ENCODE measurements around the gene DOCK2. TPM values are rescaled to one million over a fixed set of nuclear protein-coding genes. Genes with fewer than 3 reads are reported as not detected.

Gene DOCK2
- total RNA-seq, 2 donors from 2014 or later = 32.1 to 40.3 TPM

- Histone ChIP-seq H3K27ac (no peak overlapping the region), H3K9me3 (no peaks in the 10 kb centered on the region), H3K36me3 (no peaks in the 10 kb centered on the region), H3K4me3 (no peak overlapping the region), H3K27me3 (replicated peaks; ENCODE audit: insufficient read depth) (no peaks in the 10 kb centered on the region), H3K4me1 (ENCODE audit: control insufficient read depth in 1 of 2, low read depth in 2 of 2) (no peaks in the 10 kb centered on the region)
- ATAC-seq (ENCODE audit: insufficient number of reproducible peaks, low FRiP score, low read depth) (no peak), DNase-seq (ENCODE audit: low spot score) (no peak)
- no peak for TF ChIP-seq CTCF (IDR thresholded peaks at IDR 0.05)
Observed at GRCh38 chr5:170104710-170105109, 467.6 kb downstream of the DOCK2 start.

GRCh38 chr5:170105642-170106611, 468.9 kb downstream of the DOCK2 start, which contains the start of gene FOXI1:
Gene FOXI1, plus strand, starts transcription at chr5:170105897. Its CDS starts 61 bp downstream, at chr5:170105958.
- no peak for ATAC-seq (ENCODE audit: insufficient number of reproducible peaks, low FRiP score, low read depth)
- no peak within 1 kb of the TSS for H3K27ac ChIP-seq

GRCh38 chr5:170107674-170108073, 470.6 kb downstream of the DOCK2 start:
- H3K27me3 ChIP-seq (replicated peaks; ENCODE audit: insufficient read depth) = no peaks in the 10 kb centered on the region
- ATAC-seq (ENCODE audit: insufficient number of reproducible peaks, low FRiP score, low read depth) (no peak), DNase-seq (ENCODE audit: low spot score) (no peak)
- TF ChIP-seq CTCF (IDR thresholded peaks at IDR 0.05) = no peak
- no peaks in the 10 kb centered on the region for H3K9me3 ChIP-seq
- no peaks in the 10 kb centered on the region for H3K4me1 ChIP-seq (ENCODE audit: control insufficient read depth in 1 of 2, low read depth in 2 of 2)
- H3K27ac ChIP-seq = no peak overlapping the region
- H3K4me3 ChIP-seq = no peak overlapping the region
- no peaks in the 10 kb centered on the region for H3K36me3 ChIP-seq

More at GRCh38 chr5:170105642-170106611, 468.9 kb downstream of the DOCK2 start, which contains the start of gene FOXI1:
- no peak for TF ChIP-seq CTCF (IDR thresholded peaks at IDR 0.05)
- H3K27me3 ChIP-seq (replicated peaks; ENCODE audit: insufficient read depth) = no peaks in the 10 kb centered on the region
- H3K9me3 ChIP-seq = no peaks in the 10 kb centered on the region
- no peaks in the 10 kb centered on the region for H3K4me1 ChIP-seq (ENCODE audit: control insufficient read depth in 1 of 2, low read depth in 2 of 2)
- no peak for DNase-seq (ENCODE audit: low spot score)
- H3K4me3 ChIP-seq = no peak within 1 kb of the TSS
- no peaks in the 10 kb centered on the region for H3K36me3 ChIP-seq

GRCh38 chr5:170108266-170108785, 471.3 kb downstream of the DOCK2 start:
- H3K27ac ChIP-seq = no peak overlapping the region
- DNase-seq (ENCODE audit: low spot score) = no peak

More at GRCh38 chr5:170108266-170108785, 471.3 kb downstream of the DOCK2 start:
- H3K27me3 ChIP-seq (replicated peaks; ENCODE audit: insufficient read depth) = no peaks in the 10 kb centered on the region
- no peaks in the 10 kb centered on the region for H3K36me3 ChIP-seq
- ATAC-seq (ENCODE audit: insufficient number of reproducible peaks, low FRiP score, low read depth) = no peak
- H3K4me3 ChIP-seq = no peak overlapping the region
- TF ChIP-seq CTCF (IDR thresholded peaks at IDR 0.05) = no peak
- no peaks in the 10 kb centered on the region for H3K9me3 ChIP-seq
- H3K4me1 ChIP-seq (ENCODE audit: control insufficient read depth in 1 of 2, low read depth in 2 of 2) = no peaks in the 10 kb centered on the region
